Hematopoietic multipotent progenitor cell (in vitro differentiated cells): ENCODE measurements around the gene RNF39. TPM values are rescaled to one million over a fixed set of nuclear protein-coding genes. Genes with fewer than 3 reads are reported as not detected.
"Not testable (repeated sequence)": the region's sequence is repeated elsewhere in the genome, so short reads cannot be mapped to it uniquely, and the experiment has no call there.

Source experiments
- DNase-seq, 3 donors: peaks; one replicate each; pipeline ENCODE4 v3.0.0-alpha.2; 2011 to 2015; ENCODE audit warnings: low read depth in 2 of 3, low spot score in 2 of 3
- total RNA-seq: library from RNA; depleted of rRNA; stranded (reverse); fragments of >200 nt; gene quantifications from one replicate; pipeline ENCODE4 v1.2.3, GENCODE V29; 2012

RNF39 gene
- not detected for total RNA-seq

GRCh38 chr6:30075094-30075789 lies at the start of gene RNF39:
RNF39 (minus strand) TSS chr6:30075769; CDS start chr6:30075585, 184 bp downstream.
- DNase-seq = no peak

GRCh38 chr6:30122515-30122914 lies 46.9 kb upstream of the RNF39 start:
- no peak for DNase-seq

GRCh38 chr6:30121446-30122366 lies 46.1 kb upstream of the RNF39 start:
- DNase-seq = no peak

- not testable (repeated sequence) for DNase-seq
These were observed 43.1 kb upstream of the RNF39 start for GRCh38 chr6:30118691-30119090.

- DNase-seq = no peak
These were observed 41.2 kb upstream of the RNF39 start for GRCh38 chr6:30116724-30117123.

DNA sequence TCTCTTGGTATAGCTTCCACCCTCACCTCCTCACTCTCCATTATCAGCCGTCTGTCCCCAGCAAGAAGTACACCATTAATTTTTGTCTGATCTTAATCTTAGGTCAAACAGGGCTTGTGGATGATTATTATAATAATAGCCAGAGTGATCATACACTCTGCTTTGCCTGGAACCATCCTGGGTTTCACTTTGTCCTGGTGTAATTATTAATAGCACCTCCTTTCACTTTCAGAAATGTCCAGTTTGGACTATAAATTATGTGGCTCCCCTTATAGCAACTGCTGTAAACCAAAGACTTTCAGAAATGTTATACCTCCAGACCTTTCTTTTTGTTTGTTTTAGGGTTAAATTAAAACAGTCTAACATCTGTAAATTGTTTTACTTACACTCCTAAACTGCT lies 38.3 kb upstream of the RNF39 start:
- DNase-seq = no peak

DNA sequence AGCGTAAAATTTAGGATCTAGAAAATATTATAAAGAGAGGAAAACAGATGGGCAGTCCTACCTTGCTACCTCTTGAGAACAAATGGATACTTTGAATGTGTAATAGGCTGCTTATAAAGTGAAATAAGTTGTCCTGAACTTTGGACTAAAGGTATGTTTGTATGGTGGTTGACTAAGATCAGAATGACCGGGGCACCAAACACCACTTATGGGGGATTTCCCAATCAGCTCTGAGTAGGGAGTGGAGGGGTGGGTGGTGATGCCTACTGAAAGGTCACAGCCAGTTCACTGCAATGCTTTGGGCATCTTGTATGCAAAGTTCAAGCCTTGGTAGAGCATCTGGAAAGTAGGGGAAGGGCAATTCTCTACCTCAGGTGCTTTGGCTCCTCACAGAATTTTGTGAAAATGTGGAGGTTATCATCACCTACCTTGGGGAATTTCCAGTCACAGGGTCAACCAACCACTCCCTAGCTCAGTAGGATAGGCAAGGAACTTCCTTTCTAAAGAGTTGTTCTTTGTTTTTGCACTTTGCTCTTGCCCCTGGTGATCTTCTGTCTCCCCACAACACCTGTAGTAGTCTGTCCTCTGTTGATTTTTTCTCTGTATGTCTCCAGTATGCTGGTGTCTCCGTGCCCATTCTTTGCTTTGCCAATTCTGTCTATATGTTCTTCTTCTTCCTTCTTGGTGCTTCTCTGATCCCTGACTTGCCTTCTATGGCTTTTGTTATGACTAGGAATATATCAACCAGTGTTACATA lies 37.6 kb upstream of the RNF39 start, which contains the start of gene TRIM31:
Gene TRIM31, minus strand, starts transcription at position 88 of the 757 bp plus-strand sequence. CDS start 285 bp downstream, outside the sequence.
- no peak for DNase-seq

GRCh38 chr6:30112402-30112994 lies 36.9 kb upstream of the RNF39 start:
- DNase-seq = no peak

DNA sequence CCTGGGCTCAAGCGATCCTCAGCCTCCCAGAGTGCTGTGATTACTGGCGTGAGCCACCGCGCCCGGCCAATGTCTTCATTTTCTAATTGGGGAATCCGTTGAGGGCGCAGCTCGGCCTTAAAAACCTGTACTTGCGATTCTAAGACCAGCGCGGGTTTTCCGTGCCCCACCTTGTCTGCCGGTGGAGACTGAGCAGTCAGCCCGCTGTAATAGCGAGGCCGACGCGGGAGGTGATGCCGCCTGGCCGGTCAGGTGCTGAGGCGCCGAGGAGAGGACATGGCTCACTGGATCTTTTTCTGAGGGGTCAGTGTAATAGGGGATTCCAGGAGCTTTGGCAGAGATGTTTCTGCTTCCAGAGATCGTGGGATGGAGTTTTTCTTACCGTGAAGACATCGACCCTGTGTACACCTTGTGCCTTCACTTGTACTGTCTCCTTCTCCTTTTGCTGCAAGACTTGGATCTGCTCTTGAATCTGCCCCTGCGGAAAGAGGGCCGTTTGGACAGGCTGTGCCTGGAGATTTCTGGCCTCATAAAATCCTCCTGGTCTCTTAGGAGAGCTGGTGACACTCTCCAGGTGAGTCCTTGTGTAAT lies 35.8 kb upstream of the RNF39 start:
- no peak for DNase-seq

DNA sequence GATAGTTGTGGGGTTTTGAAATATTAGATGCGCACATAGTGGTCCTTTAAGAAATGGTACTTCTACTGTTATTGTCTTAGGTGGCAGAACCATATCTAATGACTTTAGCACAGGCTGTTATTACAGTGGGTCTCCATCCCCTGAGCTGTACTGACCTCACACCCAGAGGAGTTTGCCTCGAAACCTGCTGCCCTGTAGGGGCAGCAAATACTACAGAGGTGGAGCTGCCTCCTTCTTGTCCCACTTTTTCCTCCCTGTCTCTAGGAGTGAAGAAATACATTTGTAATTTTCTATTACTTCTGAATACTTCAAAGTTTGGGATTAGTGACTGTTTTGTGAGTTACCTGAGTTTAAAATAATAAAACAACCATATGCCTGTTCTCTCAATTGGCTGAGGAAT lies 29.1 kb upstream of the RNF39 start:
- no peak for DNase-seq

DNA sequence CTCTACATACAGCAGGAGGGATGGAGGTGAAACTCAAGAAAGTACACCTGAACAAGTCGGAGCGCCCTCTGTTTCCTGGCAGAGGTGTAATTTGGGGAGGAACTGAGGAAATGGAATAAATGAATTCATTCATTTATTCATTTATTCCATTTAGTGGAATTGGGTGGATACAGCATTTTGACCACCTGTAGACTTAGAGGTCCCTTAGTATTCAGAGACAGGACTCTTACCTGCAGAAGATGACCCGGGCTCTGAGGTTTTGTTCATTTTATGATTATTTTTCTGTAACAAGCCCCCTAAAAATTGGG lies 28.3 kb upstream of the RNF39 start:
- no peak for DNase-seq

DNA sequence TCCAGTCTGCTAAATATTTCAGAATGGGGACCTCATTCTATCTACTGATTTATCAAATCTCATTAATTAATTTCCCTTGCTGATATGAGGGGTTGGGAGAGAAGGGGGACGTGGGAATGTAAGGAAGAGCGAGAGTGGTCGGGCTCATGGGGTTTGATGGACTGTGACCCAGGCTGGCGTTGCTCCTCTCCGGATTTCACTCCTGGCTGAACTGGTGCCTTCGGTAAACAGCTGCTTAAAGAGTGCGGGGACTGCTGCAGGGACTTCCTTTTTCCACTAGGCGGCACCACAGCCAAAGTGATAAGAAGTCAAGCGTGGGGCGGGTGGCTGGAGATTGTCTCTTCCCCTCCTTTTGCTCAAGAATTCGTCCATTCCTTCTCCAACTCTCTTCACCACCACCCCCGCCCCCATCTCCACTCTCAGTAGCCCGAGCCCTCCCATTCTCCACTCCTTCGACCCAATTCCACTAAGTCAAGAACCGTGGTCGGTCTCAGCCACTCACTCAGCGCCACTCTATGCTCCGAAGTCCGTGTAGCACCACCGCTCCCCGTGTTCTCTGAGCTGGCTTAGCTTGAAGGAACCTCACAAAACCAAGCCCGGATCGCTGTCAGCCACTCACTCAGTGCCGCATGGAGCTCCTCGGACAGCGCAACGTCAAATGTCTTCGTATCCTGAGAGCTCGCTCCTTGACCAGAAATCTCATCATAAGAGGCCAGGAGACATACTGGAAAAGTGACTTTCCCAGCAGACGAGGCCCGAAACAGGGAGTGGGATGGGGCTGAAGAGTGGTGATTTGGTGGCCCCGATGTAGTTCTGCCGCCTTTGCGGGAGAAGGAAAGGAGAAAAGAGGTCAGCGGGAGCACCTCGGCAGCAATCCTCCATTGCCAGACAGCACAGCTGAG lies 27.7 kb upstream of the RNF39 start:
- DNase-seq = peak; percentile 65 to 94 (median 84)

DNA sequence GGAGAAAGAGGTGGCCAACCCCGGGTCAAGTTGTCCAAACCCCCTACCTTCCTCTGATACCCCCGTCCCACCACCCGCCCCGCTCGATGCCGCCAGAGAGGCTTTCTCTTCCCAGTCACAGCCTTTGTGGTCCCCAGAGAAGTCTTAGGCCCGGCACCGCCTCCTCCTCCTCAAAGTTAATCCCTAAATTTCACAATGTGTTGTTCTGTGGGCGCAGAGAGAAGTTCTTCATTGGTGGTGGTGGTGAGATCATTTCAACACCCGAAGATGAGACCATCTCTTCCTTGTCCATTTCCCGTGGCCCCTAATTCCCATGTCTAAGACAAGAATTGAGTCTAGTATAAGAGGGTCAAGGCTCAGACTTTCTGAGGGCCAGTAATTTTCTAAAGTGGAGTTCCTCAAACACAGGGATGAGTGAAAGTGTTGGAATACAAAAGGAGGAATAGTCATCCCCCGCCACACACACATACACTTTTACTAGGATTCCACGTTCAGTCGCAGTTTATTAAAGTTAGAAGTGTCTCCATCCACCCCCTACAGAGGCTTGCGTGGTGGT lies 26.9 kb upstream of the RNF39 start:
- DNase-seq = no peak

GRCh38 chr6:30101444-30102413 lies 26.2 kb upstream of the RNF39 start:
- DNase-seq = peak in 2 of 3 donors; percentile 29 to 49

DNA sequence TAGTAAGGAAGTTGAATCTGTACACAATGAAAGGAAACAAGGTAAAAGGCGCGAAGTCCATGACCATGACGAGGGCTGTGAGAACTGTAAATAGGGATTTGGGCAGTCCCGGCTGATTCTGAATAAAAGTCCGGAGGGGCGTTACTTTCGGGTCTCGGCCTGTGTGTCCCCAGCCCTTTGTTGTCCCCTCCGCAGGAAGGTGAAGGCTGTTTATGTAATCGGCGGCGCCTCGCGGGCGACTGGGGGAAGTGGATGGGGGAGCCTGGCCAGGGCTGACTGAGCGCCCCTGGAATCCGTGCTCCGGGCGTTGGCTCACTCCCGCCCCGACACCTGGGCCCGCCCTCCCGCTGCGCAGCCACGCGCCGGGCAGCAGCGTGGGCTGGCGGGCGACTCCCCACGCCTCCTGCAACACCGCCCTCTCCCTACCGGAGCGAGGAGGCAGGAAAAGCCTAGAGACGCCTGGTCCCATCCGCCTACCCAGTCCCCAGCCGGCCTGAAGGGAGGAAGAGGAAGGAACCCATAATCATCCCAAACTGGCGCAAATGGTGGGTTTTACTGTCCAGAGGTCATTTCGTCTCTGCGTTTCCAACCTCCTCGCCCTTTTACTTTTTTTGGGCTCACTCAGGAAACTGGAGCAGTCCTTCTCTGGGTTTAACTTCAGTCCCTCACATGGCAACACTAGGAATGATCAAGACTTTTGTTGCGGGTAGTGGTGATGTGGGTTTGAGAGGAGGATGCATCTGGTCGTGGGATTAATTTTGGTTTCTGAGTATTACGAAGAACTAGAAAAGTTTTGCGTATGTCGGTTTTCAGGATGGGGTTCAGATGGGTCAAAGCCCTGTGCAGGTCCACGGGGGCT lies 25.2 kb upstream of the RNF39 start:
- peak in 2 of 3 donors; percentile 49 to 61 for DNase-seq

DNA sequence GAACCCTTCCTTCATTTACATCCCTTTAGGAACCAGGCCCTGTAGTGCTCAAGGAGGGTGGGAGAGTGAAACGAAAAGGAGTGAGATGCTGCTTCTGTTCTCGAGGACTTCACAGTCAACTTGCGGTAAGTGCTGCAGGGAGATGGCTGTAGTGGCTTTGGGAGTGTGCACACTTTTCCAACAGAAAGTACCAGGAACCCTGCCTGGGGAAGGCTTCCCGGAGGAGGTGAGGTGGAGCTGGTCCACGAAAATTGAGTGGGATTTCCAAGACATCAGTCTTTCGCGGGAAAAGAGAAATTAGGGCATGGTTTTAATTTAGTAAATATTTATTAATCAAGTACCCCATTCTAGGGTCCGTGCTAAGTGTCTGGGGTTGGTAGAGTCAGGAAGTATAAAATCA lies 24.6 kb upstream of the RNF39 start:
- no peak for DNase-seq
